GM23338 (cell line): Measurements from ENCODE around the gene ADAM11. TPM values are rescaled to one million over a fixed set of nuclear protein-coding genes. Genes with fewer than 3 reads are reported as not detected.

ENCODE experiments used
- ATAC-seq: fragments of 200-7000 bp; cut with Tn5 transposase; 3 replicates; pipeline ENCODE4 v1.9.1; 2020
- DNase-seq: peaks from one replicate; pipeline ENCODE4 v3.0.0-alpha.2; 2015; ENCODE audit warnings: low spot score
- H2AFZ ChIP-seq: fragments of 200-600 bp; sonication (generic); 2 replicates; pipeline ENCODE4 v1.8.0; 2016; ENCODE audit warnings: antibody characterized with exemption, mild to moderate bottlenecking, moderate library complexity
- H3F3A ChIP-seq: fragments of 200-600 bp; sonication (generic); replicated peaks from 2 replicates; pipeline ENCODE4 v1.8.0; 2017; ENCODE audit warnings: antibody characterized with exemption, mixed run types, low read depth
- H3K27ac ChIP-seq: fragments of 200-600 bp; sonication (generic); 2 replicates; pipeline ENCODE4 v1.6.1; 2016; ENCODE audit warnings: low read depth
- H3K27me3 ChIP-seq: fragments of 200-600 bp; sonication (generic); 2 replicates; pipeline ENCODE4 v1.8.0; 2016; ENCODE audit warnings: mild to moderate bottlenecking, mixed run types, moderate library complexity; ENCODE audit not compliant: insufficient read depth
- H3K36me3 ChIP-seq: fragments of 200-600 bp; sonication (generic); 2 replicates; pipeline ENCODE4 v1.8.0; 2016; ENCODE audit warnings: mild to moderate bottlenecking; ENCODE audit not compliant: insufficient read depth
- H3K4me1 ChIP-seq: fragments of 200-600 bp; sonication (generic); 2 replicates; pipeline ENCODE4 v1.8.0; 2016; ENCODE audit warnings: mild to moderate bottlenecking, moderate library complexity; ENCODE audit not compliant: insufficient read depth
- H3K4me2 ChIP-seq: fragments of 200-600 bp; sonication (generic); 2 replicates; pipeline ENCODE4 v1.7.1; 2017; ENCODE audit warnings: mixed run types
- H3K4me3 ChIP-seq: fragments of 200-600 bp; sonication (generic); 2 replicates; pipeline ENCODE4 v1.6.1; 2016; ENCODE audit warnings: mixed run types
- H3K79me2 ChIP-seq: fragments of 200-600 bp; sonication (generic); replicated peaks from 2 replicates; pipeline ENCODE4 v1.8.0; 2017; ENCODE audit warnings: mild to moderate bottlenecking; ENCODE audit not compliant: insufficient read depth
- H3K9me2 ChIP-seq: fragments of 200-600 bp; sonication (generic); 2 replicates; pipeline ENCODE4 v1.8.0; 2017; ENCODE audit not compliant: insufficient read depth
- H4K20me1 ChIP-seq: fragments of 200-600 bp; sonication (generic); replicated peaks from 2 replicates; pipeline ENCODE4 v1.8.0; 2017; ENCODE audit warnings: mild to moderate bottlenecking; ENCODE audit not compliant: insufficient read depth
- H3K27ac Mint-ChIP-seq: 2 replicates; pipeline ENCODE4 v1.8.0; 2020; ENCODE audit warnings: inconsistent platforms, mild to moderate bottlenecking, moderate library complexity, mixed read lengths
- H3K27me3 Mint-ChIP-seq: 3 replicates; pipeline ENCODE4 v1.8.0; 2022; ENCODE audit warnings: low read depth, mild to moderate bottlenecking, moderate library complexity, mixed read lengths, inconsistent platforms; ENCODE audit not compliant: insufficient read depth, poor library complexity
- H3K36me3 Mint-ChIP-seq: 3 replicates; pipeline ENCODE4 v1.8.0; 2021; ENCODE audit warnings: low read depth, mild to moderate bottlenecking, inconsistent platforms, moderate library complexity, mixed read lengths
- H3K4me1 Mint-ChIP-seq: 3 replicates; pipeline ENCODE4 v1.8.0; 2020; ENCODE audit warnings: mild to moderate bottlenecking, inconsistent platforms, mixed read lengths
- H3K4me3 Mint-ChIP-seq: 3 replicates; pipeline ENCODE4 v1.8.0; 2021; ENCODE audit warnings: moderate library complexity, mild to moderate bottlenecking, inconsistent platforms, mixed read lengths
- H3K9me3 Mint-ChIP-seq: 3 replicates; pipeline ENCODE4 v1.8.0; 2020; ENCODE audit warnings: moderate library complexity, mild to moderate bottlenecking, inconsistent platforms, mixed read lengths
- CREB1 ChIP-seq: fragments of 250-450 bp; sonication (Bioruptor Pico); IDR thresholded peaks from 2 replicates; pipeline ENCODE4 v1.5.0; 2020; ENCODE audit warnings: low read depth, mild to moderate bottlenecking, moderate library complexity
- EZH2 ChIP-seq: fragments of 200-600 bp; sonication (generic); IDR thresholded peaks from one replicate; pipeline ENCODE4 v1.8.0; 2017; ENCODE audit warnings: antibody characterized with exemption, mild to moderate bottlenecking, low read depth; ENCODE audit not compliant: unreplicated experiment
- EZH2phosphoT487 ChIP-seq: fragments of 200-600 bp; sonication (generic); IDR thresholded peaks from one replicate; pipeline ENCODE4 v1.8.1; 2018; ENCODE audit warnings: antibody characterized with exemption; ENCODE audit not compliant: unreplicated experiment
- JUNB ChIP-seq: IDR thresholded peaks from one replicate; pipeline ENCODE4 v1.6.1; 2016; ENCODE audit warnings: antibody characterized with exemption; ENCODE audit not compliant: unreplicated experiment
- NANOG ChIP-seq: IDR thresholded peaks from 2 replicates; pipeline ENCODE4 v1.6.1; 2016; ENCODE audit warnings: antibody characterized with exemption, borderline replicate concordance
- POLR2AphosphoS5 ChIP-seq: IDR thresholded peaks from 2 replicates; pipeline ENCODE4 v1.6.1; 2016; ENCODE audit warnings: antibody characterized with exemption, low read depth
- ZNF114 ChIP-seq: fragments of 250-450 bp; sonication (Bioruptor Pico); IDR thresholded peaks from 2 replicates; pipeline ENCODE4 v1.5.0; 2020; ENCODE audit warnings: mild to moderate bottlenecking, moderate library complexity
- polyA plus RNA-seq: library from polyadenylated mRNA; unstranded; fragments of >200 nt; fragmentation: Nextera tagmentation; extraction: Ambion mirVana; gene quantifications from 2 replicates; pipeline ENCODE4 v1.2.1, GENCODE V29; 2016
- total RNA-seq: library from RNA; depleted of rRNA; stranded (reverse); fragments of >200 nt; shearing (Covaris generic); gene quantifications from 2 replicates; pipeline ENCODE4 v1.2.3, GENCODE V29; 2014
- TF ChIP-seq, protein P1 (sequence below): IDR thresholded peaks from one replicate; pipeline ENCODE4 v1.6.1; 2018; ENCODE audit warnings: antibody characterized with exemption; ENCODE audit not compliant: unreplicated experiment
- TF ChIP-seq, protein P2 (sequence below): fragments of 250-450 bp; sonication (Bioruptor Pico); IDR thresholded peaks from 2 replicates; pipeline ENCODE4 v1.5.0; 2020; ENCODE audit warnings: mild to moderate bottlenecking, moderate library complexity

Gene ADAM11
- total and polyA plus RNA-seq, 2 experiments from 2014 or later = 0.55 to 4.7 TPM

DNA sequence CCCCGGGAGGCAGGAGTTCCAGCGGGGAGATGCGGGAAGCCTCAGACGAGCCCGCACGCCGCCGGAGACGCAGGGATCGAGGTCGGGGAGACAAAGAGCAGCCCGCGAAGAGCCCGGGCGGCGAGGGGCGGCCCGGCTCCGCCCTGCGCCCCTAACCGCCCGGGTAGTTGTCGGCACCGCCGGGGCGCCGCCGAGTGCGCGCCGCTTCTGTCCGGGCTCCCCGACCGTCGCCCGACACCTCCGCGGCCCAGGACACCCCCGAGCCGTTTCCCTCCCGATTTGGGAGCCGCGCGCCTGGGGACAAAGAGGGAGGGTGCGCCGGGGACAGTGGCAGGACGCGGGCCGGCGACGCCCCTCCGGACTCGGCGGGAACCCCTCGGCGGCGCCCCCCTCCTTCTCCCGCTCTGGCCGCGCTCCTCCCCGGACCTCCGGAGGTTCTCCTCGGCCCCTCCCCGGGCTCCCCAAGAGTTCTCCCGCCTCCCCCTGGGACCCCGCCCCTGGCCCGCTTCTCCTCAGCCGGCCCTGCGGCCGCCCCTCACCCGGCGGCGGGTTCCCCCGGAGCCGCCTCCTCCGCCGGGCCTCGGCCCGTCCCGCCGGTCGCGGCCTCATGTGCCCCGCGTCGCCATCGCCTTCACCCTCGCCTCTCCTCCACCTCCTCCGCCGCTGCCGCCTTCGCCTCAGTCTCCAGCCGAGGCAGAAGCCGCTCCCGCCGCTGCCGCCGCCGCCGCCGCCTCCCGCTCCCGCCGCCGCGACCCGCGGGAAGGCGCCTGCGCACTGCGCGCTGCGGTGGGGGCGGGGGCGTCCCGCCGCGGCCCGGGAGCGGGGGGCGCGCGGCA is 71.0 kb downstream of the ADAM11 start, which contains the start of gene GJC1:
TSS of gene GJC1 (minus strand) at position 765 of the 836 bp plus-strand sequence. CDS start 24,470 bp downstream, outside the sequence.
- Mint-ChIP-seq H3K27me3 (peaks cover 16% of the 10 kb centered on the region), H3K4me1 (peaks cover 28% of the 10 kb centered on the region), H3K36me3 (peaks cover 11% of the 10 kb centered on the region; the same call in 2 of the 3 replicates), H3K27ac (peak within 1 kb of the TSS; percentile 96), H3K9me3 (peaks cover 2% of the 10 kb centered on the region; the same call in 1 of the 3 replicates), H3K4me3 (peak within 1 kb of the TSS; percentile 96)
- TF ChIP-seq EZH2phosphoT487 = no peak
- TF ChIP-seq, protein P1, sequence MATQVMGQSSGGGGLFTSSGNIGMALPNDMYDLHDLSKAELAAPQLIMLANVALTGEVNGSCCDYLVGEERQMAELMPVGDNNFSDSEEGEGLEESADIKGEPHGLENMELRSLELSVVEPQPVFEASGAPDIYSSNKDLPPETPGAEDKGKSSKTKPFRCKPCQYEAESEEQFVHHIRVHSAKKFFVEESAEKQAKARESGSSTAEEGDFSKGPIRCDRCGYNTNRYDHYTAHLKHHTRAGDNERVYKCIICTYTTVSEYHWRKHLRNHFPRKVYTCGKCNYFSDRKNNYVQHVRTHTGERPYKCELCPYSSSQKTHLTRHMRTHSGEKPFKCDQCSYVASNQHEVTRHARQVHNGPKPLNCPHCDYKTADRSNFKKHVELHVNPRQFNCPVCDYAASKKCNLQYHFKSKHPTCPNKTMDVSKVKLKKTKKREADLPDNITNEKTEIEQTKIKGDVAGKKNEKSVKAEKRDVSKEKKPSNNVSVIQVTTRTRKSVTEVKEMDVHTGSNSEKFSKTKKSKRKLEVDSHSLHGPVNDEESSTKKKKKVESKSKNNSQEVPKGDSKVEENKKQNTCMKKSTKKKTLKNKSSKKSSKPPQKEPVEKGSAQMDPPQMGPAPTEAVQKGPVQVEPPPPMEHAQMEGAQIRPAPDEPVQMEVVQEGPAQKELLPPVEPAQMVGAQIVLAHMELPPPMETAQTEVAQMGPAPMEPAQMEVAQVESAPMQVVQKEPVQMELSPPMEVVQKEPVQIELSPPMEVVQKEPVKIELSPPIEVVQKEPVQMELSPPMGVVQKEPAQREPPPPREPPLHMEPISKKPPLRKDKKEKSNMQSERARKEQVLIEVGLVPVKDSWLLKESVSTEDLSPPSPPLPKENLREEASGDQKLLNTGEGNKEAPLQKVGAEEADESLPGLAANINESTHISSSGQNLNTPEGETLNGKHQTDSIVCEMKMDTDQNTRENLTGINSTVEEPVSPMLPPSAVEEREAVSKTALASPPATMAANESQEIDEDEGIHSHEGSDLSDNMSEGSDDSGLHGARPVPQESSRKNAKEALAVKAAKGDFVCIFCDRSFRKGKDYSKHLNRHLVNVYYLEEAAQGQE = no peak
- no peak for TF ChIP-seq ZNF114 (CRISPR knock-in tag)
- TF ChIP-seq CREB1 (CRISPR knock-in tag) = no peak
- TF ChIP-seq, protein P2, sequence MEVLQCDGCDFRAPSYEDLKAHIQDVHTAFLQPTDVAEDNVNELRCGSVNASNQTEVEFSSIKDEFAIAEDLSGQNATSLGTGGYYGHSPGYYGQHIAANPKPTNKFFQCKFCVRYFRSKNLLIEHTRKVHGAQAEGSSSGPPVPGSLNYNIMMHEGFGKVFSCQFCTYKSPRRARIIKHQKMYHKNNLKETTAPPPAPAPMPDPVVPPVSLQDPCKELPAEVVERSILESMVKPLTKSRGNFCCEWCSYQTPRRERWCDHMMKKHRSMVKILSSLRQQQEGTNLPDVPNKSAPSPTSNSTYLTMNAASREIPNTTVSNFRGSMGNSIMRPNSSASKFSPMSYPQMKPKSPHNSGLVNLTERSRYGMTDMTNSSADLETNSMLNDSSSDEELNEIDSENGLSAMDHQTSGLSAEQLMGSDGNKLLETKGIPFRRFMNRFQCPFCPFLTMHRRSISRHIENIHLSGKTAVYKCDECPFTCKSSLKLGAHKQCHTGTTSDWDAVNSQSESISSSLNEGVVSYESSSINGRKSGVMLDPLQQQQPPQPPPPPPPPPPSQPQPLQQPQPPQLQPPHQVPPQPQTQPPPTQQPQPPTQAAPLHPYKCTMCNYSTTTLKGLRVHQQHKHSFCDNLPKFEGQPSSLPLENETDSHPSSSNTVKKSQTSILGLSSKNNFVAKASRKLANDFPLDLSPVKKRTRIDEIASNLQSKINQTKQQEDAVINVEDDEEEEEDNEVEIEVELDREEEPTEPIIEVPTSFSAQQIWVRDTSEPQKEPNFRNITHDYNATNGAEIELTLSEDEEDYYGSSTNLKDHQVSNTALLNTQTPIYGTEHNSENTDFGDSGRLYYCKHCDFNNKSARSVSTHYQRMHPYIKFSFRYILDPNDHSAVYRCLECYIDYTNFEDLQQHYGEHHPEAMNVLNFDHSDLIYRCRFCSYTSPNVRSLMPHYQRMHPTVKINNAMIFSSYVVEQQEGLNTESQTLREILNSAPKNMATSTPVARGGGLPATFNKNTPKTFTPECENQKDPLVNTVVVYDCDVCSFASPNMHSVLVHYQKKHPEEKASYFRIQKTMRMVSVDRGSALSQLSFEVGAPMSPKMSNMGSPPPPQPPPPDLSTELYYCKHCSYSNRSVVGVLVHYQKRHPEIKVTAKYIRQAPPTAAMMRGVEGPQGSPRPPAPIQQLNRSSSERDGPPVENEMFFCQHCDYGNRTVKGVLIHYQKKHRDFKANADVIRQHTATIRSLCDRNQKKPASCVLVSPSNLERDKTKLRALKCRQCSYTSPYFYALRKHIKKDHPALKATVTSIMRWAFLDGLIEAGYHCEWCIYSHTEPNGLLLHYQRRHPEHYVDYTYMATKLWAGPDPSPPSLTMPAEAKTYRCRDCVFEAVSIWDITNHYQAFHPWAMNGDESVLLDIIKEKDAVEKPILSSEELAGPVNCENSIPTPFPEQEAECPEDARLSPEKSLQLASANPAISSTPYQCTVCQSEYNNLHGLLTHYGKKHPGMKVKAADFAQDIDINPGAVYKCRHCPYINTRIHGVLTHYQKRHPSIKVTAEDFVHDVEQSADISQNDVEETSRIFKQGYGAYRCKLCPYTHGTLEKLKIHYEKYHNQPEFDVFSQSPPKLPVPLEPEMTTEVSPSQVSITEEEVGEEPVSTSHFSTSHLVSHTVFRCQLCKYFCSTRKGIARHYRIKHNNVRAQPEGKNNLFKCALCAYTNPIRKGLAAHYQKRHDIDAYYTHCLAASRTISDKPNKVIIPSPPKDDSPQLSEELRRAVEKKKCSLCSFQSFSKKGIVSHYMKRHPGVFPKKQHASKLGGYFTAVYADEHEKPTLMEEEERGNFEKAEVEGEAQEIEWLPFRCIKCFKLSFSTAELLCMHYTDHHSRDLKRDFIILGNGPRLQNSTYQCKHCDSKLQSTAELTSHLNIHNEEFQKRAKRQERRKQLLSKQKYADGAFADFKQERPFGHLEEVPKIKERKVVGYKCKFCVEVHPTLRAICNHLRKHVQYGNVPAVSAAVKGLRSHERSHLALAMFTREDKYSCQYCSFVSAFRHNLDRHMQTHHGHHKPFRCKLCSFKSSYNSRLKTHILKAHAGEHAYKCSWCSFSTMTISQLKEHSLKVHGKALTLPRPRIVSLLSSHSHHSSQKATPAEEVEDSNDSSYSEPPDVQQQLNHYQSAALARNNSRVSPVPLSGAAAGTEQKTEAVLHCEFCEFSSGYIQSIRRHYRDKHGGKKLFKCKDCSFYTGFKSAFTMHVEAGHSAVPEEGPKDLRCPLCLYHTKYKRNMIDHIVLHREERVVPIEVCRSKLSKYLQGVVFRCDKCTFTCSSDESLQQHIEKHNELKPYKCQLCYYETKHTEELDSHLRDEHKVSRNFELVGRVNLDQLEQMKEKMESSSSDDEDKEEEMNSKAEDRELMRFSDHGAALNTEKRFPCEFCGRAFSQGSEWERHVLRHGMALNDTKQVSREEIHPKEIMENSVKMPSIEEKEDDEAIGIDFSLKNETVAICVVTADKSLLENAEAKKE = no peak
- no peak for TF ChIP-seq EZH2
- no peak for TF ChIP-seq JUNB
- TF ChIP-seq NANOG = no peak
- TF ChIP-seq POLR2AphosphoS5 = no peak
- Histone ChIP-seq H2AFZ (no peak within 1 kb of the TSS), H3K9me2 (no peaks in the 10 kb centered on the region), H3K36me3 (no peaks in the 10 kb centered on the region), H3K4me3 (peak within 1 kb of the TSS; percentile 75), H3K79me2 (peaks cover 47% of the 10 kb centered on the region), H3F3A (peaks cover 6% of the 10 kb centered on the region; the same call in 1 of the 2 replicates), H3K27ac (peak within 1 kb of the TSS; percentile 91), H3K4me2 (peak within 1 kb of the TSS; percentile 80), H4K20me1 (peaks cover 36% of the 10 kb centered on the region), H3K27me3 (no peaks in the 10 kb centered on the region), H3K4me1 (peaks cover 36% of the 10 kb centered on the region)
- DNase-seq (peak; percentile 85), ATAC-seq (peak; percentile 69)
